Stomach (tissue), 4 donors: Measurements from ENCODE around the gene ETV1.

Experiments used
- CTCF ChIP-seq, 7 experiments: fragments of 450-650 bp in 4 of 7; fragments of 200-600 bp in 3 of 7; sonication (generic) in 3 of 7; IDR thresholded peaks; one replicate each; pipeline ENCODE4 v1.5.1; 2016 to 2019; ENCODE audit warnings: antibody characterized with exemption in 7 of 7, control low read depth in 2 of 7, mild to moderate bottlenecking in 1 of 7
- EP300 ChIP-seq: sonication (generic); formaldehyde crosslinking; IDR thresholded peaks from one replicate; pipeline ENCODE4 v1.6.1; 2017; ENCODE audit warnings: antibody characterized with exemption
- POLR2A ChIP-seq, 4 donors: fragments of 450-650 bp; IDR thresholded peaks; one replicate each; pipeline ENCODE4 v1.6.1; 2016; ENCODE audit warnings: antibody characterized with exemption in 4 of 4, control low read depth in 2 of 4, mild to moderate bottlenecking in 1 of 4, moderate library complexity in 1 of 4
- POLR2AphosphoS5 ChIP-seq, 3 donors: sonication (generic); formaldehyde crosslinking; IDR thresholded peaks; one replicate each; pipeline ENCODE4 v1.6.1; 2016; ENCODE audit warnings: antibody characterized with exemption in 3 of 3

- TF ChIP-seq POLR2A (IDR thresholded peaks at IDR 0.05) (no peak), POLR2AphosphoS5 (IDR thresholded peaks at IDR 0.05) (no peak), CTCF (IDR thresholded peaks at IDR 0.05) (no peak), EP300 (no peak)
Measured at GRCh38 chr7:13851736-13852135, 137.7 kb downstream of the ETV1 start.
